WTC11 (cell line): ENCODE measurements around the gene AKAP10. TPM values are rescaled to one million over a fixed set of nuclear protein-coding genes. Genes with fewer than 3 reads are reported as not detected.

Experiments used
- ATAC-seq: fragments of 200-7000 bp; cut with Tn5 transposase; 2 replicates; pipeline ENCODE4 v1.10.0; 2021; ENCODE audit warnings: mild to moderate bottlenecking, moderate library complexity
- CTCF ChIA-PET: fragments of 300-600 bp; sonication (Branson Sonifier 250); formaldehyde crosslinking; loops from one replicate; lab custom pipeline; 2021; ENCODE audit warnings: antibody characterized with exemption; lab: Charles Lee
- POLR2A ChIA-PET: fragments of 350-600 bp; sonication (Branson Sonifier 250); formaldehyde crosslinking; loops from one replicate; lab custom pipeline; 2021; ENCODE audit warnings: antibody characterized with exemption; lab: Charles Lee
- DNase-seq: peaks from one replicate; pipeline ENCODE4 v3.0.0; 2021; ENCODE audit warnings: low spot score
- H3K27ac Mint-ChIP-seq: 2 replicates; pipeline ENCODE4 v1.8.0; 2021; ENCODE audit warnings: mixed read lengths
- H3K27me3 Mint-ChIP-seq: 2 replicates; pipeline ENCODE4 v1.8.0; 2021; ENCODE audit warnings: low read depth, mild to moderate bottlenecking, moderate library complexity, mixed read lengths
- H3K36me3 Mint-ChIP-seq: 2 replicates; pipeline ENCODE4 v1.8.0; 2021; ENCODE audit warnings: mixed read lengths
- H3K4me1 Mint-ChIP-seq: 2 replicates; pipeline ENCODE4 v1.8.0; 2022; ENCODE audit warnings: mixed read lengths
- H3K4me3 Mint-ChIP-seq: 2 replicates; pipeline ENCODE4 v1.8.0; 2021; ENCODE audit warnings: mild to moderate bottlenecking, moderate library complexity, mixed read lengths
- H3K9me3 Mint-ChIP-seq: 2 replicates; pipeline ENCODE4 v1.8.0; 2021; ENCODE audit warnings: mixed read lengths
- ARID4B ChIP-seq: sonication (generic); formaldehyde crosslinking; IDR thresholded peaks from 2 replicates; pipeline ENCODE4 v1.8.0; 2023; ENCODE audit warnings: missing genetic modification reagents, mild to moderate bottlenecking, borderline replicate concordance
- ATF3 ChIP-seq: sonication (generic); formaldehyde crosslinking; conservative IDR thresholded peaks from 2 replicates; pipeline ENCODE4 v1.8.1; 2022; ENCODE audit warnings: mild to moderate bottlenecking, missing genetic modification reagents
- CBFB ChIP-seq: sonication (generic); formaldehyde crosslinking; IDR thresholded peaks from 2 replicates; pipeline ENCODE4 v1.8.1; 2022; ENCODE audit warnings: mild to moderate bottlenecking, low read depth, missing genetic modification reagents
- CDX4 ChIP-seq: fragments of 250-450 bp; sonication (Bioruptor Pico); IDR thresholded peaks from 2 replicates; pipeline ENCODE4 v1.9.0; 2021; ENCODE audit warnings: moderate library complexity, mild to moderate bottlenecking, inconsistent platforms, borderline replicate concordance
- E2F1 ChIP-seq: sonication (generic); formaldehyde crosslinking; IDR thresholded peaks from 2 replicates; pipeline ENCODE4 v1.8.0; 2022; ENCODE audit warnings: mild to moderate bottlenecking, missing genetic modification reagents
- E2F5 ChIP-seq: sonication (generic); formaldehyde crosslinking; IDR thresholded peaks from 2 replicates; pipeline ENCODE4 v1.8.1; 2022; ENCODE audit warnings: mild to moderate bottlenecking, moderate library complexity, missing genetic modification reagents
- ETV6 ChIP-seq: sonication (generic); formaldehyde crosslinking; IDR thresholded peaks from 2 replicates; pipeline ENCODE4 v1.8.1; 2022; ENCODE audit warnings: mild to moderate bottlenecking, missing genetic modification reagents
- GRHL2 ChIP-seq: fragments of 250-450 bp; sonication (Bioruptor Pico); IDR thresholded peaks from 2 replicates; pipeline ENCODE4 v1.8.0; 2022; ENCODE audit warnings: mild to moderate bottlenecking, moderate library complexity; ENCODE audit not compliant: insufficient replicate concordance, severe bottlenecking
- HMGXB4 ChIP-seq: sonication (generic); formaldehyde crosslinking; IDR thresholded peaks from 2 replicates; pipeline ENCODE4 v1.8.1; 2023; ENCODE audit warnings: mild to moderate bottlenecking, moderate library complexity, missing genetic modification reagents
- IRF1 ChIP-seq: sonication (generic); formaldehyde crosslinking; IDR thresholded peaks from 2 replicates; pipeline ENCODE4 v1.8.0; 2023; ENCODE audit warnings: missing genetic modification reagents
- JAZF1 ChIP-seq: fragments of 250-450 bp; sonication (Bioruptor Pico); IDR thresholded peaks from 2 replicates; pipeline ENCODE4 v1.9.0; 2021; ENCODE audit warnings: moderate library complexity, mild to moderate bottlenecking, inconsistent platforms
- RELA ChIP-seq: sonication (generic); formaldehyde crosslinking; IDR thresholded peaks from 2 replicates; pipeline ENCODE4 v1.8.1; 2022; ENCODE audit warnings: missing genetic modification reagents, mild to moderate bottlenecking, borderline replicate concordance
- SMAD3 ChIP-seq: sonication (generic); formaldehyde crosslinking; IDR thresholded peaks from 2 replicates; pipeline ENCODE4 v1.8.0; 2022; ENCODE audit warnings: missing genetic modification reagents, mild to moderate bottlenecking, borderline replicate concordance
- ZNF263 ChIP-seq: sonication (generic); formaldehyde crosslinking; IDR thresholded peaks from 2 replicates; pipeline ENCODE4 v1.8.1; 2022; ENCODE audit warnings: low read depth, mild to moderate bottlenecking, moderate library complexity, missing genetic modification reagents
- ZNF317 ChIP-seq: sonication (generic); formaldehyde crosslinking; IDR thresholded peaks from 2 replicates; pipeline ENCODE4 v1.8.1; 2023; ENCODE audit warnings: low read depth, mild to moderate bottlenecking, moderate library complexity, missing genetic modification reagents, borderline replicate concordance
- ZNF532 ChIP-seq: fragments of 250-450 bp; sonication (Bioruptor Pico); IDR thresholded peaks from 2 replicates; pipeline ENCODE4 v1.9.0; 2021; ENCODE audit warnings: mild to moderate bottlenecking, borderline replicate concordance
- ZNF671 ChIP-seq: fragments of 250-450 bp; sonication (Bioruptor Pico); IDR thresholded peaks from 2 replicates; pipeline ENCODE4 v1.8.0; 2021; ENCODE audit warnings: mild to moderate bottlenecking
- total RNA-seq: library from RNA; stranded (reverse); gene quantifications from 3 replicates; pipeline ENCODE4 v1.2.3, GENCODE V29; 2021

The AKAP10 gene
- total RNA-seq, 1 experiment from 2014 or later: 29.9 TPM

GRCh38 chr17:19877364-19877945 is 100.2 kb downstream of the AKAP10 start:
- DNase-seq (no peak), ATAC-seq (no peak)
- ChIA-PET POLR2A (no interaction called here), CTCF (no interaction called here)
- Mint-ChIP-seq H3K4me3 (no peak overlapping the region), H3K36me3 (no peaks in the 10 kb centered on the region), H3K9me3 (0 out of 2 replicates have a peak, but pooled peaks cover 3% of the 10 kb centered on the region), H3K4me1 (no peaks in the 10 kb centered on the region), H3K27ac (no peak overlapping the region), H3K27me3 (no peaks in the 10 kb centered on the region; the same call in 1 of the 2 replicates)
- TF ChIP-seq HMGXB4 (CRISPR knock-in tag): no peak

- ChIA-PET CTCF (no interaction called here), POLR2A (no interaction called here)
- H3K27me3 Mint-ChIP-seq: no peaks in the 10 kb centered on the region; the same call in 1 of the 2 replicates
- H3K36me3 Mint-ChIP-seq: no peaks in the 10 kb centered on the region
- H3K4me1 Mint-ChIP-seq: no peaks in the 10 kb centered on the region
- H3K4me3 Mint-ChIP-seq: no peak overlapping the region
- no peak for DNase-seq
- no peak for ATAC-seq
- no peak overlapping the region for H3K27ac Mint-ChIP-seq
- H3K9me3 Mint-ChIP-seq: 0 out of 2 replicates have a peak, but pooled peaks cover 3% of the 10 kb centered on the region
- TF ChIP-seq CDX4 (CRISPR knock-in tag) (no peak), IRF1 (CRISPR knock-in tag) (no peak), SMAD3 (CRISPR knock-in tag) (no peak), JAZF1 (CRISPR knock-in tag) (no peak), RELA (CRISPR knock-in tag) (no peak), ATF3 (CRISPR knock-in tag) (no peak), CBFB (CRISPR knock-in tag) (no peak), ARID4B (no peak), ZNF317 (no peak), ETV6 (CRISPR knock-in tag) (no peak), E2F5 (CRISPR knock-in tag) (no peak), GRHL2 (CRISPR knock-in tag) (no peak), E2F1 (CRISPR knock-in tag) (no peak), ZNF532 (no peak), ZNF263 (CRISPR knock-in tag) (no peak), ZNF671 (CRISPR knock-in tag) (no peak)
Measured at GRCh38 chr17:19876529-19877161, 101.0 kb downstream of the AKAP10 start.
